Vagina (tissue), 2 donors: ENCODE data around the gene NFIB. TPM values are rescaled to one million over a fixed set of nuclear protein-coding genes. Genes with fewer than 3 reads are reported as not detected.

Experiments
- DNase-seq, 2 donors: peaks; one replicate each; pipeline ENCODE4 v3.0.0-alpha.2; 2017; ENCODE audit errors: extremely low spot score in 2 of 2
- H3K27ac ChIP-seq: fragments of 200-600 bp; sonication (generic); one replicate; pipeline ENCODE4 v1.5.1; 2019
- H3K27me3 ChIP-seq: fragments of 200-600 bp; sonication (generic); one replicate; pipeline ENCODE4 v1.5.1; 2019
- H3K36me3 ChIP-seq, 2 donors: fragments of 200-600 bp; sonication (generic); one replicate each; pipeline ENCODE4 v1.5.1; 2017 to 2019
- H3K4me1 ChIP-seq: fragments of 200-600 bp; sonication (generic); one replicate; pipeline ENCODE4 v1.5.1; 2019
- H3K4me3 ChIP-seq, 2 donors: fragments of 200-600 bp; sonication (generic); 1 replicate in 1 of 2; 2 replicates in 1 of 2; pipeline ENCODE4 v1.5.1; 2016 to 2019
- H3K9me3 ChIP-seq: fragments of 200-600 bp; sonication (generic); one replicate; pipeline ENCODE4 v1.5.1; 2019
- CTCF ChIP-seq, 3 experiments: fragments of 450-650 bp in 2 of 3; fragments of 200-600 bp in 1 of 3; sonication (generic) in 1 of 3; IDR thresholded peaks; one replicate each; pipeline ENCODE4 v1.5.1; 2017 to 2019; ENCODE audit warnings: antibody characterized with exemption in 3 of 3, mild to moderate bottlenecking in 2 of 3, moderate library complexity in 2 of 3
- POLR2A ChIP-seq, 2 donors: fragments of 450-650 bp; IDR thresholded peaks; one replicate each; pipeline ENCODE4 v1.6.1; 2017; ENCODE audit warnings: antibody characterized with exemption in 2 of 2, mild to moderate bottlenecking in 2 of 2, moderate library complexity in 2 of 2
- POLR2AphosphoS5 ChIP-seq, 2 donors: sonication (generic); formaldehyde crosslinking; IDR thresholded peaks; one replicate each; pipeline ENCODE4 v1.9.0; 2017; ENCODE audit warnings: antibody characterized with exemption in 2 of 2, mild to moderate bottlenecking in 2 of 2, low read depth in 1 of 2; ENCODE audit not compliant: insufficient read depth in 1 of 2
- intact Hi-C: fragments of 100-400 bp; cut with DNase I; formaldehyde crosslinking; loops from one replicate; pipeline ENCODE4 v1.15.1; 2023
- total RNA-seq: library from RNA; depleted of rRNA; stranded (reverse); fragments of >200 nt; gene quantifications from one replicate; pipeline ENCODE4 v1.2.3, GENCODE V29; 2016

The NFIB gene
- total RNA-seq, 1 donor from 2014 or later, result 73.4 TPM

GRCh38 chr9:14249527-14249926 lies 64.4 kb downstream of the NFIB start:
- no peak overlapping the region for H3K27ac ChIP-seq
- peaks cover 32% of the 10 kb centered on the region for H3K4me1 ChIP-seq
- no peak overlapping the region for H3K4me3 ChIP-seq
- no peak for TF ChIP-seq POLR2A (IDR thresholded peaks at IDR 0.05)
- TF ChIP-seq CTCF (IDR thresholded peaks at IDR 0.05), result no peak
- no peak for TF ChIP-seq POLR2AphosphoS5 (IDR thresholded peaks at IDR 0.05; ENCODE audit: insufficient read depth in 1 of 2, low read depth in 1 of 2)
- DNase-seq, result no peak
- H3K36me3 ChIP-seq, result no peaks in the 10 kb centered on the region
- no peaks in the 10 kb centered on the region for H3K27me3 ChIP-seq
- intact Hi-C loops, result no loop called here
- no peaks in the 10 kb centered on the region for H3K9me3 ChIP-seq

GRCh38 chr9:14248149-14248548 lies 65.8 kb downstream of the NFIB start:
- H3K4me1 ChIP-seq, result peaks cover 32% of the 10 kb centered on the region
- intact Hi-C loops, result no loop called here
- no peak overlapping the region for H3K27ac ChIP-seq
- H3K9me3 ChIP-seq, result no peaks in the 10 kb centered on the region
- DNase-seq, result no peak
- H3K27me3 ChIP-seq, result no peaks in the 10 kb centered on the region
- H3K4me3 ChIP-seq, result no peak overlapping the region
- H3K36me3 ChIP-seq, result no peaks in the 10 kb centered on the region
- TF ChIP-seq POLR2AphosphoS5 (IDR thresholded peaks at IDR 0.05; ENCODE audit: insufficient read depth in 1 of 2, low read depth in 1 of 2) (no peak), POLR2A (IDR thresholded peaks at IDR 0.05) (no peak), CTCF (IDR thresholded peaks at IDR 0.05) (no peak)

GRCh38 chr9:14247577-14247976 lies 66.4 kb downstream of the NFIB start:
- DNase-seq, result no peak
- H3K27ac ChIP-seq, result no peak overlapping the region
- H3K36me3 ChIP-seq, result no peaks in the 10 kb centered on the region
- H3K4me1 ChIP-seq, result peaks cover 26% of the 10 kb centered on the region
- TF ChIP-seq POLR2AphosphoS5 (IDR thresholded peaks at IDR 0.05; ENCODE audit: insufficient read depth in 1 of 2, low read depth in 1 of 2) (no peak), CTCF (IDR thresholded peaks at IDR 0.05) (no peak), POLR2A (IDR thresholded peaks at IDR 0.05) (no peak)
- no peaks in the 10 kb centered on the region for H3K27me3 ChIP-seq
- H3K4me3 ChIP-seq, result no peak overlapping the region
- H3K9me3 ChIP-seq, result no peaks in the 10 kb centered on the region
- intact Hi-C loops, result no loop called here

GRCh38 chr9:14246951-14247350 lies 67.0 kb downstream of the NFIB start:
- H3K27ac ChIP-seq, result no peak overlapping the region
- no peak for TF ChIP-seq POLR2AphosphoS5 (IDR thresholded peaks at IDR 0.05; ENCODE audit: insufficient read depth in 1 of 2, low read depth in 1 of 2)
- TF ChIP-seq POLR2A (IDR thresholded peaks at IDR 0.05), result no peak
- no peak for TF ChIP-seq CTCF (IDR thresholded peaks at IDR 0.05)
- H3K36me3 ChIP-seq, result no peaks in the 10 kb centered on the region
- H3K9me3 ChIP-seq, result no peaks in the 10 kb centered on the region
- no peak for DNase-seq
- H3K4me3 ChIP-seq, result no peak overlapping the region
- intact Hi-C loops, result no loop called here
- peaks cover 21% of the 10 kb centered on the region for H3K4me1 ChIP-seq
- H3K27me3 ChIP-seq, result no peaks in the 10 kb centered on the region

GRCh38 chr9:14245901-14246525 lies 67.9 kb downstream of the NFIB start:
- Histone ChIP-seq H3K4me3 (no peak overlapping the region), H3K27ac (no peak overlapping the region), H3K36me3 (no peaks in the 10 kb centered on the region), H3K27me3 (no peaks in the 10 kb centered on the region), H3K9me3 (no peaks in the 10 kb centered on the region), H3K4me1 (peaks cover 16% of the 10 kb centered on the region)
- TF ChIP-seq CTCF (IDR thresholded peaks at IDR 0.05) (no peak), POLR2A (IDR thresholded peaks at IDR 0.05) (no peak), POLR2AphosphoS5 (IDR thresholded peaks at IDR 0.05; ENCODE audit: insufficient read depth in 1 of 2, low read depth in 1 of 2) (no peak)
- intact Hi-C loops, result no loop called here
- DNase-seq, result no peak
